HepG2 (cell line): Measurements from ENCODE around the gene BCL2L1. TPM values are rescaled to one million over a fixed set of nuclear protein-coding genes. Genes with fewer than 3 reads are reported as not detected.
A peak's percentile ranks its signal among the peaks of the same experiment; 100 is the strongest.

Experiments used
- ARID5B ChIP-seq: IDR thresholded peaks from 2 replicates; pipeline ENCODE4 v1.4.0; 2020; ENCODE audit warnings: mild to moderate bottlenecking, missing genetic modification reagents
- BORCS8-MEF2B ChIP-seq: sonication (generic); formaldehyde crosslinking; IDR thresholded peaks from 2 replicates; pipeline ENCODE4 v1.8.0; 2022; ENCODE audit warnings: mild to moderate bottlenecking, missing genetic modification reagents
- GFI1 ChIP-seq: sonication (generic); formaldehyde crosslinking; IDR thresholded peaks from 2 replicates; pipeline ENCODE4 v1.5.0; 2020; ENCODE audit warnings: missing genetic modification reagents, mild to moderate bottlenecking, borderline replicate concordance
- MTF1 ChIP-seq: sonication (generic); formaldehyde crosslinking; IDR thresholded peaks from 2 replicates; pipeline ENCODE4 v1.5.0; 2020; ENCODE audit warnings: missing genetic modification reagents
- PATZ1 ChIP-seq: sonication (generic); formaldehyde crosslinking; IDR thresholded peaks from 2 replicates; pipeline ENCODE4 v1.4.0; 2020; ENCODE audit warnings: missing genetic modification reagents
- SAP130 ChIP-seq: IDR thresholded peaks from 2 replicates; pipeline ENCODE4 v1.6.1; 2016; ENCODE audit warnings: low read depth
- ZBTB38 ChIP-seq: sonication (generic); formaldehyde crosslinking; IDR thresholded peaks from 2 replicates; pipeline ENCODE4 v1.5.1; 2020; ENCODE audit warnings: mild to moderate bottlenecking, missing genetic modification reagents
- ZMYM4 ChIP-seq: sonication (generic); formaldehyde crosslinking; IDR thresholded peaks from 2 replicates; pipeline ENCODE4 v1.8.1; 2023; ENCODE audit warnings: mild to moderate bottlenecking, missing genetic modification reagents
- ZNF331 ChIP-seq: sonication (generic); formaldehyde crosslinking; IDR thresholded peaks from 2 replicates; pipeline ENCODE4 v1.4.0; 2020; ENCODE audit warnings: missing genetic modification reagents
- polyA plus RNA-seq, 8 experiments: library from polyadenylated mRNA; depleted of rRNA in 3 of 8; stranded (reverse) in 7 of 8; unstranded in 1 of 8; fragments of >200 nt; fragmentation: Illumina TruSeq in 4 of 8; extraction: Trizol in 4 of 8; gene quantifications; 2 replicates each; pipeline versions ENCODE4 v1.2.1 to v1.2.3, GENCODE V29; 2011 to 2016; ENCODE audit warnings: low read depth in 4 of 8, missing spikeins in 1 of 8, mixed read lengths in 1 of 8; ENCODE audit not compliant: insufficient read depth in 1 of 8
- total RNA-seq, 5 experiments: library from RNA; depleted of rRNA; stranded (reverse); fragments of >200 nt; fragmentation: Illumina TruSeq; extraction: Trizol; gene quantifications; 2 replicates each; pipeline ENCODE4 v1.2.3, GENCODE V29; 2016; ENCODE audit warnings: low read depth in 1 of 5
- TF ChIP-seq, protein P1 (sequence below): sonication (generic); formaldehyde crosslinking; conservative IDR thresholded peaks from 2 replicates; pipeline ENCODE4 v1.4.0; 2020; ENCODE audit warnings: mild to moderate bottlenecking, missing genetic modification reagents, moderate library complexity
- TF ChIP-seq, protein P2 (sequence below): sonication (generic); formaldehyde crosslinking; conservative IDR thresholded peaks from 2 replicates; pipeline ENCODE4 v1.4.0; 2020; ENCODE audit warnings: missing genetic modification reagents
- TF ChIP-seq, protein P3 (sequence below): sonication (generic); formaldehyde crosslinking; IDR thresholded peaks from 2 replicates; pipeline ENCODE4 v1.5.1; 2020; ENCODE audit warnings: missing genetic modification reagents, mild to moderate bottlenecking, borderline replicate concordance

The BCL2L1 gene
- total and polyA plus RNA-seq, 2 of the 13 experiments (the other 11 are each of a cell fraction or from before 2014, with no cell fraction given), result 164 to 258 TPM

GRCh38 chr20:31698803-31699718, 23.6 kb downstream of the BCL2L1 start (continued):
- TF ChIP-seq, protein P1, sequence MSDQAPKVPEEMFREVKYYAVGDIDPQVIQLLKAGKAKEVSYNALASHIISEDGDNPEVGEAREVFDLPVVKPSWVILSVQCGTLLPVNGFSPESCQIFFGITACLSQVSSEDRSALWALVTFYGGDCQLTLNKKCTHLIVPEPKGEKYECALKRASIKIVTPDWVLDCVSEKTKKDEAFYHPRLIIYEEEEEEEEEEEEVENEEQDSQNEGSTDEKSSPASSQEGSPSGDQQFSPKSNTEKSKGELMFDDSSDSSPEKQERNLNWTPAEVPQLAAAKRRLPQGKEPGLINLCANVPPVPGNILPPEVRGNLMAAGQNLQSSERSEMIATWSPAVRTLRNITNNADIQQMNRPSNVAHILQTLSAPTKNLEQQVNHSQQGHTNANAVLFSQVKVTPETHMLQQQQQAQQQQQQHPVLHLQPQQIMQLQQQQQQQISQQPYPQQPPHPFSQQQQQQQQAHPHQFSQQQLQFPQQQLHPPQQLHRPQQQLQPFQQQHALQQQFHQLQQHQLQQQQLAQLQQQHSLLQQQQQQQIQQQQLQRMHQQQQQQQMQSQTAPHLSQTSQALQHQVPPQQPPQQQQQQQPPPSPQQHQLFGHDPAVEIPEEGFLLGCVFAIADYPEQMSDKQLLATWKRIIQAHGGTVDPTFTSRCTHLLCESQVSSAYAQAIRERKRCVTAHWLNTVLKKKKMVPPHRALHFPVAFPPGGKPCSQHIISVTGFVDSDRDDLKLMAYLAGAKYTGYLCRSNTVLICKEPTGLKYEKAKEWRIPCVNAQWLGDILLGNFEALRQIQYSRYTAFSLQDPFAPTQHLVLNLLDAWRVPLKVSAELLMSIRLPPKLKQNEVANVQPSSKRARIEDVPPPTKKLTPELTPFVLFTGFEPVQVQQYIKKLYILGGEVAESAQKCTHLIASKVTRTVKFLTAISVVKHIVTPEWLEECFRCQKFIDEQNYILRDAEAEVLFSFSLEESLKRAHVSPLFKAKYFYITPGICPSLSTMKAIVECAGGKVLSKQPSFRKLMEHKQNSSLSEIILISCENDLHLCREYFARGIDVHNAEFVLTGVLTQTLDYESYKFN, result peak; percentile 90
- TF ChIP-seq PATZ1 (CRISPR knock-in tag) (peak; percentile 50; the same call in 1 of the 2 replicates), ARID5B (CRISPR knock-in tag) (peak; percentile 84), ZBTB38 (CRISPR knock-in tag) (no peak; the same call in 1 of the 2 replicates), ZMYM4 (peak; percentile 77), GFI1 (CRISPR knock-in tag) (no peak; the same call in 1 of the 2 replicates), ZNF331 (CRISPR knock-in tag) (peak; percentile 30; the same call in 1 of the 2 replicates), BORCS8-MEF2B (CRISPR knock-in tag) (peak; percentile 17; the same call in 1 of the 2 replicates), SAP130 (peak; percentile 47), MTF1 (CRISPR knock-in tag) (no peak)
- TF ChIP-seq, protein P2, sequence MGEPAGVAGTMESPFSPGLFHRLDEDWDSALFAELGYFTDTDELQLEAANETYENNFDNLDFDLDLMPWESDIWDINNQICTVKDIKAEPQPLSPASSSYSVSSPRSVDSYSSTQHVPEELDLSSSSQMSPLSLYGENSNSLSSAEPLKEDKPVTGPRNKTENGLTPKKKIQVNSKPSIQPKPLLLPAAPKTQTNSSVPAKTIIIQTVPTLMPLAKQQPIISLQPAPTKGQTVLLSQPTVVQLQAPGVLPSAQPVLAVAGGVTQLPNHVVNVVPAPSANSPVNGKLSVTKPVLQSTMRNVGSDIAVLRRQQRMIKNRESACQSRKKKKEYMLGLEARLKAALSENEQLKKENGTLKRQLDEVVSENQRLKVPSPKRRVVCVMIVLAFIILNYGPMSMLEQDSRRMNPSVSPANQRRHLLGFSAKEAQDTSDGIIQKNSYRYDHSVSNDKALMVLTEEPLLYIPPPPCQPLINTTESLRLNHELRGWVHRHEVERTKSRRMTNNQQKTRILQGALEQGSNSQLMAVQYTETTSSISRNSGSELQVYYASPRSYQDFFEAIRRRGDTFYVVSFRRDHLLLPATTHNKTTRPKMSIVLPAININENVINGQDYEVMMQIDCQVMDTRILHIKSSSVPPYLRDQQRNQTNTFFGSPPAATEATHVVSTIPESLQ (CRISPR knock-in tag), result 0 out of 2 replicates have a peak, but pooled peaks have one; percentile 32
- TF ChIP-seq, protein P3, sequence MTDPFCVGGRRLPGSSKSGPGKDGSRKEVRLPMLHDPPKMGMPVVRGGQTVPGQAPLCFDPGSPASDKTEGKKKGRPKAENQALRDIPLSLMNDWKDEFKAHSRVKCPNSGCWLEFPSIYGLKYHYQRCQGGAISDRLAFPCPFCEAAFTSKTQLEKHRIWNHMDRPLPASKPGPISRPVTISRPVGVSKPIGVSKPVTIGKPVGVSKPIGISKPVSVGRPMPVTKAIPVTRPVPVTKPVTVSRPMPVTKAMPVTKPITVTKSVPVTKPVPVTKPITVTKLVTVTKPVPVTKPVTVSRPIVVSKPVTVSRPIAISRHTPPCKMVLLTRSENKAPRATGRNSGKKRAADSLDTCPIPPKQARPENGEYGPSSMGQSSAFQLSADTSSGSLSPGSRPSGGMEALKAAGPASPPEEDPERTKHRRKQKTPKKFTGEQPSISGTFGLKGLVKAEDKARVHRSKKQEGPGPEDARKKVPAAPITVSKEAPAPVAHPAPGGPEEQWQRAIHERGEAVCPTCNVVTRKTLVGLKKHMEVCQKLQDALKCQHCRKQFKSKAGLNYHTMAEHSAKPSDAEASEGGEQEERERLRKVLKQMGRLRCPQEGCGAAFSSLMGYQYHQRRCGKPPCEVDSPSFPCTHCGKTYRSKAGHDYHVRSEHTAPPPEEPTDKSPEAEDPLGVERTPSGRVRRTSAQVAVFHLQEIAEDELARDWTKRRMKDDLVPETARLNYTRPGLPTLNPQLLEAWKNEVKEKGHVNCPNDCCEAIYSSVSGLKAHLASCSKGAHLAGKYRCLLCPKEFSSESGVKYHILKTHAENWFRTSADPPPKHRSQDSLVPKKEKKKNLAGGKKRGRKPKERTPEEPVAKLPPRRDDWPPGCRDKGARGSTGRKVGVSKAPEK (CRISPR knock-in tag), result no peak
